Gastroesophageal sphincter (tissue), 3 donors: Measurements from ENCODE around the gene CDR2.

Experiments used
- CTCF ChIP-seq, 4 experiments: fragments of 200-600 bp in 2 of 4; fragments of 450-650 bp in 2 of 4; sonication (generic) in 1 of 4; IDR thresholded peaks; one replicate each; pipeline ENCODE4 v1.5.1; 2017 to 2019; ENCODE audit warnings: antibody characterized with exemption in 4 of 4, mild to moderate bottlenecking in 2 of 4, moderate library complexity in 2 of 4
- EP300 ChIP-seq: sonication (generic); formaldehyde crosslinking; IDR thresholded peaks from one replicate; pipeline ENCODE4 v1.6.1; 2017; ENCODE audit warnings: antibody characterized with exemption, mild to moderate bottlenecking
- POLR2A ChIP-seq, 2 donors: fragments of 450-650 bp; IDR thresholded peaks; one replicate each; pipeline ENCODE4 v1.6.1; 2017; ENCODE audit warnings: antibody characterized with exemption in 2 of 2, mild to moderate bottlenecking in 2 of 2, moderate library complexity in 1 of 2
- POLR2AphosphoS5 ChIP-seq: sonication (generic); formaldehyde crosslinking; IDR thresholded peaks from one replicate; pipeline ENCODE4 v1.6.1; 2017; ENCODE audit warnings: antibody characterized with exemption

DNA sequence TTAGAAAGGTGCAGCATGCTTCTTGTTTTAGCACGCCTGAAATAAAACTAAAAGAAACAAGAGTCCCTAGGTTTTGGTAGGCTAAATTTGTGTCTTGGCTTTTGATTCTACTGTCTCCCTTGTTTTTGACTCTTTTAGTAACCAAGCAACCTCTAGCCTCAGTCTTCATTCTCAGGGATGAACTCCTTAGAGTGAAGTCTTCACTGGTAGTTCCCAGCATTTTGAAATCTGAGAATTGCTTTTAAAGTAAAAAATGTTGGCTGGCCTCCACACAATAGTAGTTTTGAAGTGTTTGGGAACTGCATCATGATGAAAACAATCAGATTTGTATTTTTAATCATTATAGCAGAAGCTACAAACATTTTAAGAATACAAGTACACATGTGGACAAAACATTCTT is 6.1 kb upstream of the CDR2 start:
- TF ChIP-seq POLR2A (IDR thresholded peaks at IDR 0.05) (no peak), POLR2AphosphoS5 (no peak), CTCF (IDR thresholded peaks at IDR 0.05) (no peak), EP300 (no peak)
